OCI-LY7 (cell line): ENCODE data around the gene PPP6C. TPM values are rescaled to one million over a fixed set of nuclear protein-coding genes. Genes with fewer than 3 reads are reported as not detected.
"Not testable (repeated sequence)": the region's sequence is repeated elsewhere in the genome, so short reads cannot be mapped to it uniquely, and the experiment has no call there.

Source experiments
- BruUV-seq: library from RNA; stranded (reverse); fragments of 400-500 nt; replicated peaks from 2 replicates; lab custom pipeline; 2021; lab: Mats Ljungman, UMichigan
- CTCF ChIA-PET: fragments of 300-600 bp; sonication (Branson Sonifier 250); formaldehyde crosslinking; loops from one replicate; lab custom pipeline; 2022; ENCODE audit warnings: antibody characterized with exemption; ENCODE audit not compliant: unreplicated experiment; lab: Charles Lee
- POLR2A ChIA-PET: fragments of 300-600 bp; sonication (Branson Sonifier 250); formaldehyde crosslinking; loops from one replicate; lab custom pipeline; 2022; ENCODE audit warnings: antibody characterized with exemption; lab: Charles Lee
- DNase-seq: peaks from one replicate; pipeline ENCODE4 v3.0.0-alpha.2; 2015; ENCODE audit warnings: low spot score
- H2AFZ ChIP-seq: fragments of 200-600 bp; sonication (generic), shearing (Covaris generic); 2 replicates; pipeline ENCODE4 v1.6.1; 2014; ENCODE audit warnings: mild to moderate bottlenecking, antibody characterized with exemption, low read length, moderate library complexity
- H3K27ac ChIP-seq: fragments of 200-600 bp; sonication (generic); 2 replicates; pipeline ENCODE4 v1.5.1; 2014; ENCODE audit warnings: mixed run types, low read depth, mild to moderate bottlenecking, moderate library complexity, low read length, inconsistent platforms; ENCODE audit not compliant: poor library complexity, severe bottlenecking
- H3K36me3 ChIP-seq: fragments of 200-600 bp; sonication (generic); 2 replicates; pipeline ENCODE4 v1.6.1; 2014; ENCODE audit warnings: mild to moderate bottlenecking, antibody characterized with exemption, low read length, moderate library complexity, mixed read lengths; ENCODE audit not compliant: insufficient read depth
- H3K4me1 ChIP-seq: fragments of 200-600 bp; sonication (generic); 2 replicates; pipeline ENCODE4 v1.5.1; 2014; ENCODE audit warnings: mild to moderate bottlenecking, low read length; ENCODE audit not compliant: insufficient read depth, poor library complexity, severe bottlenecking
- H3K4me2 ChIP-seq: fragments of 200-600 bp; sonication (generic); 2 replicates; pipeline ENCODE4 v1.6.1; 2014; ENCODE audit warnings: mild to moderate bottlenecking, low read length
- H3K4me3 ChIP-seq: fragments of 200-600 bp; sonication (generic); 2 replicates; pipeline ENCODE4 v1.5.1; 2014; ENCODE audit warnings: mild to moderate bottlenecking, low read depth, low read length; ENCODE audit not compliant: poor library complexity, severe bottlenecking
- H3K79me2 ChIP-seq: fragments of 200-600 bp; sonication (generic); 2 replicates; pipeline ENCODE4 v1.6.1; 2016; ENCODE audit warnings: low read depth, mild to moderate bottlenecking, low read length, moderate library complexity, mixed read lengths; ENCODE audit not compliant: insufficient read depth
- H3K9me2 ChIP-seq: fragments of 200-600 bp; sonication (generic); 2 replicates; pipeline ENCODE4 v1.6.1; 2016; ENCODE audit warnings: mild to moderate bottlenecking, low read length, mixed read lengths; ENCODE audit not compliant: insufficient read depth
- H3K9me3 ChIP-seq: fragments of 200-600 bp; sonication (generic); 2 replicates; pipeline ENCODE4 v1.6.1; 2014; ENCODE audit warnings: mild to moderate bottlenecking, mixed run types, low read length, mixed read lengths
- H4K20me1 ChIP-seq: fragments of 200-600 bp; sonication (generic); 2 replicates; pipeline ENCODE4 v1.6.1; 2014; ENCODE audit warnings: mild to moderate bottlenecking, antibody characterized with exemption, low read length, moderate library complexity, mixed read lengths; ENCODE audit not compliant: insufficient read depth
- EZH2phosphoT487 ChIP-seq: fragments of 200-600 bp; sonication (generic); IDR thresholded peaks from 2 replicates; pipeline ENCODE4 v1.6.1; 2018; ENCODE audit warnings: low read depth, borderline replicate concordance, mild to moderate bottlenecking, mixed run types, antibody characterized with exemption, low read length, moderate library complexity, mixed read lengths
- intact Hi-C: fragments of 100-400 bp; cut with micrococcal nuclease; formaldehyde crosslinking; loops from one replicate; pipeline ENCODE4 v1.10.0; 2022; ENCODE audit not compliant: unreplicated experiment
- total RNA-seq, 2 experiments: library from RNA; depleted of rRNA in 1 of 2; stranded (reverse); fragments of >200 nt in 1 of 2; shearing (Covaris generic) in 1 of 2; gene quantifications; 2 replicates each; pipeline ENCODE4 v1.2.3, GENCODE V29; 2014 to 2022
- TF ChIP-seq, protein P1 (sequence below): fragments of 200-600 bp; sonication (generic); conservative IDR thresholded peaks from 2 replicates; pipeline ENCODE4 v1.5.1; 2014; ENCODE audit warnings: mild to moderate bottlenecking, antibody characterized with exemption, low read length, moderate library complexity, mixed read lengths

Gene PPP6C
- total RNA-seq, 2 experiments from 2014 or later, result 21.4 to 55.1 TPM

- no peak overlapping the region for H3K27ac ChIP-seq
- H3K4me3 ChIP-seq, result peak overlapping the region; percentile 96
- ChIA-PET POLR2A (interaction anchor here (0.6 to 1.5 kb wide), 3 partner anchors 18 to 67 kb away, joined by 3 read pairs; no protein-coding TSS in a partner anchor), CTCF (no interaction called here)
- no peaks in the 10 kb centered on the region for H3K9me2 ChIP-seq
- H2AFZ ChIP-seq, result no peak overlapping the region
- no peaks in the 10 kb centered on the region for H3K9me3 ChIP-seq
- peak overlapping the region; percentile 74 for H3K4me2 ChIP-seq
- H4K20me1 ChIP-seq, result peaks cover 48% of the 10 kb centered on the region
- DNase-seq, result no peak
- peaks cover 51% of the 10 kb centered on the region for H3K4me1 ChIP-seq
- intact Hi-C loops, result no loop called here
- no peak for TF ChIP-seq EZH2phosphoT487
- TF ChIP-seq, protein P1, sequence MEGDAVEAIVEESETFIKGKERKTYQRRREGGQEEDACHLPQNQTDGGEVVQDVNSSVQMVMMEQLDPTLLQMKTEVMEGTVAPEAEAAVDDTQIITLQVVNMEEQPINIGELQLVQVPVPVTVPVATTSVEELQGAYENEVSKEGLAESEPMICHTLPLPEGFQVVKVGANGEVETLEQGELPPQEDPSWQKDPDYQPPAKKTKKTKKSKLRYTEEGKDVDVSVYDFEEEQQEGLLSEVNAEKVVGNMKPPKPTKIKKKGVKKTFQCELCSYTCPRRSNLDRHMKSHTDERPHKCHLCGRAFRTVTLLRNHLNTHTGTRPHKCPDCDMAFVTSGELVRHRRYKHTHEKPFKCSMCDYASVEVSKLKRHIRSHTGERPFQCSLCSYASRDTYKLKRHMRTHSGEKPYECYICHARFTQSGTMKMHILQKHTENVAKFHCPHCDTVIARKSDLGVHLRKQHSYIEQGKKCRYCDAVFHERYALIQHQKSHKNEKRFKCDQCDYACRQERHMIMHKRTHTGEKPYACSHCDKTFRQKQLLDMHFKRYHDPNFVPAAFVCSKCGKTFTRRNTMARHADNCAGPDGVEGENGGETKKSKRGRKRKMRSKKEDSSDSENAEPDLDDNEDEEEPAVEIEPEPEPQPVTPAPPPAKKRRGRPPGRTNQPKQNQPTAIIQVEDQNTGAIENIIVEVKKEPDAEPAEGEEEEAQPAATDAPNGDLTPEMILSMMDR, result no peak
- H3K79me2 ChIP-seq, result peaks cover 70% of the 10 kb centered on the region
- peaks cover 74% of the 10 kb centered on the region for H3K36me3 ChIP-seq
- no TSS peak for BruUV-seq
Observed at GRCh38 chr9:125238127-125238914, 48.7 kb upstream of the PPP6C start.

DNA sequence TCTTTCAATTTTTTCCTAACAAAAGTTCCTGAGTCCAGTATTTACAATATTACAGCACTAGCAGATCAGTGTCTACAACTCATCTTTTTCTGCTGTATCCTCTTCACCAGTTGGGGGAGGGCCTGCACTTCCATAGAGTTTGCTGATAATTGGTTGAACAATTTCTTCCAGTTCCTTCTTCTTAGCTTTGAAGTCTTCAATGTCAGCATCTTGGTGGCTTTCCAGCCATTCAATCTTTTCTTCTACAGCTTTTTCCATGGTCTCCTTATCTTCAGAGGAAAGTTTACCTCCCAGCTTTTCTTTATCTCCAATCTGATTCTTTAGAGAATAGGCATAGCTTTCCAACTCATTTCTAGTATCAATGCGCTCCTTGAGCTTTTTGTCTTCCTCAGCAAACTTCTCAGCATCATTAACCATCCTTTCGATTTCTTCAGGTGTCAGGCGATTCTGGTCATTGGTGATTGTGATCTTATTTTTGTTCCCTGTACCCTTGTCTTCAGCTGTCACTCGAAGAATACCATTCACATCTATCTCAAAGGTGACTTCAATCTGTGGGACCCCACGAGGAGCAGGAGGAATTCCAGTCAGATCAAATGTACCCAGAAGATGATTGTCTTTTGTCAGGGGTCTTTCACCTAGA, 47.0 kb upstream of the PPP6C start:
- Histone ChIP-seq H3K79me2 (peaks cover 60% of the 10 kb centered on the region), H3K4me3 (peak overlapping the region; percentile 96), H3K4me1 (peaks cover 46% of the 10 kb centered on the region), H3K36me3 (peaks cover 79% of the 10 kb centered on the region), H4K20me1 (peaks cover 48% of the 10 kb centered on the region), H3K4me2 (peak overlapping the region; percentile 74)
- TF ChIP-seq, protein P1, result 0 out of 2 replicates have a peak, but pooled peaks have one; percentile 22
- intact Hi-C loops, DNase-seq, H2AFZ ChIP-seq, H3K27ac ChIP-seq, CTCF ChIA-PET, H3K9me3 ChIP-seq, H3K9me2 ChIP-seq: not testable (repeated sequence)
- TSS peak; percentile 44 for BruUV-seq
- POLR2A ChIA-PET, result interaction anchor here (1.5 kb wide), 1 partner anchor 20 kb away, joined by 3 read pairs; no protein-coding TSS in a partner anchor
